Glomerular endothelial cell (primary cell): ENCODE data around the gene GNA12. TPM values are rescaled to one million over a fixed set of nuclear protein-coding genes. Genes with fewer than 3 reads are reported as not detected.
"Not testable (repeated sequence)": the region's sequence is repeated elsewhere in the genome, so short reads cannot be mapped to it uniquely, and the experiment has no call there.

ENCODE experiments used
- DNase-seq: peaks from one replicate; pipeline ENCODE4 v3.0.0-alpha.2; 2011; ENCODE audit warnings: low read depth, low spot score; ENCODE audit errors: extremely low read depth
- total RNA-seq: library from RNA; depleted of rRNA; stranded (reverse); fragments of >200 nt; gene quantifications from 2 replicates; pipeline ENCODE4 v1.2.3, GENCODE V29; 2015

GNA12 gene
- total RNA-seq, 1 donor from 2014 or later = 86.9 TPM

GRCh38 chr7:2702594-2702957 lies 141.5 kb downstream of the GNA12 start:
- no peak for DNase-seq

GRCh38 chr7:2701832-2702593 lies 142.1 kb downstream of the GNA12 start:
- DNase-seq = no peak

- no peak for DNase-seq
These were observed 142.7 kb downstream of the GNA12 start for GRCh38 chr7:2701424-2701823.

- no peak for DNase-seq
These were observed 143.8 kb downstream of the GNA12 start for GRCh38 chr7:2700141-2700850.

- no peak for DNase-seq
These were observed 144.9 kb downstream of the GNA12 start for GRCh38 chr7:2699289-2699620.

GRCh38 chr7:2698581-2699288 lies 145.4 kb downstream of the GNA12 start:
- no peak for DNase-seq

- not testable (repeated sequence) for DNase-seq
These were observed 150.0 kb downstream of the GNA12 start for GRCh38 chr7:2694122-2694436.

- DNase-seq = not testable (repeated sequence)
These were observed 150.5 kb downstream of the GNA12 start for GRCh38 chr7:2693420-2694121.

GRCh38 chr7:2692543-2692942 lies 151.6 kb downstream of the GNA12 start:
- no peak for DNase-seq

GRCh38 chr7:2691932-2692439 lies 152.1 kb downstream of the GNA12 start:
- not testable (repeated sequence) for DNase-seq

GRCh38 chr7:2691011-2691707 lies 152.9 kb downstream of the GNA12 start:
- DNase-seq = no peak

- no peak for DNase-seq
These were observed 154.0 kb downstream of the GNA12 start for GRCh38 chr7:2689951-2690705.

- DNase-seq = no peak
These were observed 154.7 kb downstream of the GNA12 start for GRCh38 chr7:2689343-2689847.

- no peak for DNase-seq
These were observed 155.4 kb downstream of the GNA12 start for GRCh38 chr7:2688409-2689342.

- no peak for DNase-seq
These were observed 156.2 kb downstream of the GNA12 start, which contains the start of gene AMZ1 for GRCh38 chr7:2687881-2688318. TSS of gene AMZ1 (plus strand) at chr7:2688202. CDS start at chr7:2700452, 12,250 bp downstream.

- no peak for DNase-seq
These were observed 156.7 kb downstream of the GNA12 start for GRCh38 chr7:2687338-2687869.

- DNase-seq = no peak
These were observed 158.0 kb downstream of the GNA12 start for GRCh38 chr7:2686101-2686500.

GRCh38 chr7:2684501-2684900 lies 159.6 kb downstream of the GNA12 start:
- no peak for DNase-seq
